Prostate gland (tissue), 2 donors: Measurements from ENCODE around the gene CEP250.

ENCODE experiments used
- CTCF ChIP-seq, 4 experiments: fragments of 200-600 bp in 2 of 4; fragments of 450-650 bp in 2 of 4; sonication (generic) in 2 of 4; IDR thresholded peaks; 1 replicate in 3 of 4; 2 replicates in 1 of 4; pipeline ENCODE4 v1.5.1; 2016 to 2019; ENCODE audit warnings: antibody characterized with exemption in 4 of 4, mild to moderate bottlenecking in 2 of 4, moderate library complexity in 2 of 4
- POLR2A ChIP-seq: fragments of 450-650 bp; IDR thresholded peaks from one replicate; pipeline ENCODE4 v1.6.1; 2016; ENCODE audit warnings: antibody characterized with exemption, mild to moderate bottlenecking
- POLR2AphosphoS5 ChIP-seq: sonication (generic); formaldehyde crosslinking; IDR thresholded peaks from one replicate; pipeline ENCODE4 v1.6.1; 2017; ENCODE audit warnings: antibody characterized with exemption

- TF ChIP-seq CTCF (IDR thresholded peaks at IDR 0.05) = no peak
- no peak for TF ChIP-seq POLR2A
- TF ChIP-seq POLR2AphosphoS5 = no peak
Observed at GRCh38 chr20:35558451-35558850, 103.1 kb downstream of the CEP250 start.
